Body of pancreas (tissue), 4 donors: ENCODE results near the gene BMERB1. TPM values are rescaled to one million over a fixed set of nuclear protein-coding genes. Genes with fewer than 3 reads are reported as not detected.
A peak's percentile ranks its signal among the peaks of the same experiment; 100 is the strongest.
"Not testable (repeated sequence)": the region's sequence is repeated elsewhere in the genome, so short reads cannot be mapped to it uniquely, and the experiment has no call there.

Experiments
- ATAC-seq: fragments of 150-250 bp; one replicate; pipeline ENCODE4 v1.9.1; 2016
- DNase-seq, 4 donors: peaks; one replicate each; pipeline ENCODE4 v3.0.0-alpha.2; 2019
- H3K27ac ChIP-seq, 4 donors: fragments of 200-600 bp; sonication (generic); 1 replicate in 3 of 4; 2 replicates in 1 of 4; pipeline versions ENCODE4 v1.5.1 to v1.6.1; 2016 to 2019; ENCODE audit warnings: mild to moderate bottlenecking in 1 of 4, mixed read lengths in 1 of 4, moderate library complexity in 1 of 4
- H3K27me3 ChIP-seq, 2 donors: fragments of 200-600 bp; sonication (generic); one replicate each; pipeline ENCODE4 v1.6.0; 2016; ENCODE audit warnings: mild to moderate bottlenecking in 1 of 2
- H3K36me3 ChIP-seq, 2 donors: fragments of 200-600 bp; sonication (generic); replicated peaks in 1 of 2; 2 replicates each; pipeline ENCODE4 v1.5.1; 2016; ENCODE audit warnings: low read depth in 2 of 2; ENCODE audit not compliant: insufficient read depth in 1 of 2
- H3K4me1 ChIP-seq: fragments of 200-600 bp; sonication (generic); one replicate; pipeline ENCODE4 v1.6.0; 2016
- H3K4me3 ChIP-seq, 2 donors: fragments of 200-600 bp; sonication (generic); 1 replicate in 1 of 2; 2 replicates in 1 of 2; pipeline ENCODE4 v1.5.1; 2016 to 2019
- H3K9me3 ChIP-seq, 3 donors: fragments of 200-600 bp; sonication (generic); 1 replicate in 2 of 3; 2 replicates in 1 of 3; pipeline ENCODE4 v1.5.1; 2016
- POLR2A ChIP-seq, 3 donors: fragments of 450-650 bp; IDR thresholded peaks; one replicate each; pipeline ENCODE4 v1.6.1; 2016; ENCODE audit warnings: antibody characterized with exemption in 3 of 3, mild to moderate bottlenecking in 2 of 3
- WGBS, 2 donors: methylation state at CpG; one replicate each; pipeline ENCODE4 v1.1.5; 2017; 5-methylcytosine and 5-hydroxymethylcytosine counted together
- intact Hi-C: fragments of 100-400 bp; cut with DNase I; formaldehyde crosslinking; loops from one replicate; pipeline ENCODE4 v1.15.1; 2023
- total RNA-seq, 2 donors: library from RNA; depleted of rRNA; stranded (reverse); fragments of >200 nt; gene quantifications; one replicate each; pipeline ENCODE4 v1.1.0, GENCODE V29; 2016
- TF ChIP-seq, protein P1 (sequence below), 7 experiments: fragments of 450-650 bp in 4 of 7; fragments of 200-600 bp in 3 of 7; sonication (generic) in 3 of 7; IDR thresholded peaks; one replicate each; pipeline ENCODE4 v1.5.1; 2016 to 2019; ENCODE audit warnings: antibody characterized with exemption in 7 of 7

BMERB1 gene
- total RNA-seq, 2 donors from 2014 or later = 8.9 to 22.3 TPM

DNA sequence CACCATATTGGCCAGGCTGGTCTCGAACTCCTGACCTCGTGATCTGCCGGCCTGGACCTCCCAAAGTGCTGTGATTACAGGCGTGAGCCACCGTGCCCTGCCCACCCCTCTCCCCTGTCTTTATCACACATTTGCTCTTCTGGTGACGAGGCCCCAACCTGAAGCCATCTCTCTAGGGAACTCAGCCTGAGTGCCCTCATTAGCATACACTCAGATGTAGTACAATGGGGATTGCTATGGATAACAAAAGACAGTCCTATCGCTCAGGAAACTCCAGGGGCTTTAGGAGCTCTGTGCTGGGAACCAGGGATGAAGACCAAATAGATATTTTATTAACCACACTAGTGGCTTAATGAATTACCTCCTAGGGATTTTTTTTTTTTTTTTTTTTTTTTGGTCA is 107.9 kb downstream of the BMERB1 start:
- peaks cover 11% of the 10 kb centered on the region for H3K4me1 ChIP-seq
- no peak overlapping the region for H3K27ac ChIP-seq
- H3K36me3 ChIP-seq = no peaks in the 10 kb centered on the region
- H3K9me3 ChIP-seq = no peaks in the 10 kb centered on the region
- TF ChIP-seq, protein P1, sequence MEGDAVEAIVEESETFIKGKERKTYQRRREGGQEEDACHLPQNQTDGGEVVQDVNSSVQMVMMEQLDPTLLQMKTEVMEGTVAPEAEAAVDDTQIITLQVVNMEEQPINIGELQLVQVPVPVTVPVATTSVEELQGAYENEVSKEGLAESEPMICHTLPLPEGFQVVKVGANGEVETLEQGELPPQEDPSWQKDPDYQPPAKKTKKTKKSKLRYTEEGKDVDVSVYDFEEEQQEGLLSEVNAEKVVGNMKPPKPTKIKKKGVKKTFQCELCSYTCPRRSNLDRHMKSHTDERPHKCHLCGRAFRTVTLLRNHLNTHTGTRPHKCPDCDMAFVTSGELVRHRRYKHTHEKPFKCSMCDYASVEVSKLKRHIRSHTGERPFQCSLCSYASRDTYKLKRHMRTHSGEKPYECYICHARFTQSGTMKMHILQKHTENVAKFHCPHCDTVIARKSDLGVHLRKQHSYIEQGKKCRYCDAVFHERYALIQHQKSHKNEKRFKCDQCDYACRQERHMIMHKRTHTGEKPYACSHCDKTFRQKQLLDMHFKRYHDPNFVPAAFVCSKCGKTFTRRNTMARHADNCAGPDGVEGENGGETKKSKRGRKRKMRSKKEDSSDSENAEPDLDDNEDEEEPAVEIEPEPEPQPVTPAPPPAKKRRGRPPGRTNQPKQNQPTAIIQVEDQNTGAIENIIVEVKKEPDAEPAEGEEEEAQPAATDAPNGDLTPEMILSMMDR (IDR thresholded peaks at IDR 0.05) = no peak
- TF ChIP-seq POLR2A (IDR thresholded peaks at IDR 0.05) = no peak
- H3K4me3 ChIP-seq = no peak overlapping the region
- DNase-seq (no peak), ATAC-seq (no peak)
- H3K27me3 ChIP-seq = no peaks in the 10 kb centered on the region
- 93 to 94% methylated on average over 7 of the region's 7 CpGs for WGBS, 2 donors
- intact Hi-C loops = loop anchor here (10.0 kb wide), 1 partner anchor 57 kb away; no protein-coding TSS in a partner anchor

DNA sequence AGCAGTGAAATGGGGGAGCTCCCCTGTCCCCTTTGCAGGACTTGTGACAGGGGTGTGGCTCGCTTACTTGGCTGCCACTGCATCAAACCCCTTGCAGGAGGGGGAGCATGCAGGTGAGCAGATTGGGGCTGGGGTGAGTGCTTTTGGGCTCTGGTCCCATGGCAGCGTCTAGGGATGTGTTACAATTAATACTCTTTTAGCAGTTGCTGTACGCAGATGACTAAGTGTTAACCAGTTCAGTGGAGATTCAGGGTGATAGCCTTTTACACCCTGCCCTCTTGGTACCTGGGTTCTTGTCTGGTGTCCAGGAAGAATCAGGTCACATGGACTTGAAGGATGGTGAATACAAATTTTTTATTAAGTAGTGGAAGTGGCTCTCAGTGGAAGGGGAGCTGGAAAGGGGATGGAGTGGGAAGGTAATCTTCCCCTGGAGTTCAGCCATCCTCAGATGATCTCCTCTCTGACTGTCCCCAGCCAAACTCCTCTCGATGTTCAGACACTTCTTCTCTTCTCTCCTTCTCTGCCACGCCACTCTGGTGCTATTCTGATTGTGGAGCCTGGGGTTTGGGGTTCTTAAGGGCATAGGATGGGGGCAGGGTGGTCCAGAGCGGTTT is 108.5 kb downstream of the BMERB1 start:
- no peaks in the 10 kb centered on the region for H3K36me3 ChIP-seq
- no peak for TF ChIP-seq POLR2A (IDR thresholded peaks at IDR 0.05)
- TF ChIP-seq, protein P1 (IDR thresholded peaks at IDR 0.05) = no peak
- 87 to 95% methylated on average over 4 to 5 of the region's 6 CpGs for WGBS, 2 donors
- ATAC-seq = no peak
- intact Hi-C loops = loop anchor here (10.0 kb wide), 1 partner anchor 58 kb away; no protein-coding TSS in a partner anchor
- no peak overlapping the region for H3K27ac ChIP-seq
- H3K4me3 ChIP-seq = no peak overlapping the region
- no peak for DNase-seq
- no peaks in the 10 kb centered on the region for H3K9me3 ChIP-seq
- peaks cover 11% of the 10 kb centered on the region for H3K4me1 ChIP-seq
- no peaks in the 10 kb centered on the region for H3K27me3 ChIP-seq

DNA sequence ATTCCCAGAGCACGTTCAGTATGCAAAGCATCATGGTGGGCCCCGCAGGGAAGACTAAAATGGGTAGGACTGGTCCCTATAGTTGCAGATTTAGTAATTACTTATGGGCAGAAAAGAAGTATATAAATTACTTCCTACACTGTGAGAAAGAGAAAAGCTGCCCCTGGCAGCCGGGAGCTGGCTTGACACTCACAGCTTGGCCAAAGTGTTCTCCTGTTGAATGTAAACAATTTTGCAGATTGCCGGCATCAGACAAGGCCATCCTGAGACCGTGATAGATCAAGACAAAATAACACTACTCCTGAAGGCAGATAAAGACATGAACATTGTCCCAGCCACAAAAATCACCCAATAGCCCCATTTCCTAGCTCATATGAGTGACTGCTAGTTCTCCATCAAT is 110.0 kb downstream of the BMERB1 start:
- peak in 2 of 4 donors; percentile 22 to 39 for DNase-seq
- TF ChIP-seq, protein P1 (IDR thresholded peaks at IDR 0.05) = no peak
- no peak for TF ChIP-seq POLR2A (IDR thresholded peaks at IDR 0.05)
- 31 to 45% methylated on average over 5 of the region's 5 CpGs for WGBS, 2 donors

DNA sequence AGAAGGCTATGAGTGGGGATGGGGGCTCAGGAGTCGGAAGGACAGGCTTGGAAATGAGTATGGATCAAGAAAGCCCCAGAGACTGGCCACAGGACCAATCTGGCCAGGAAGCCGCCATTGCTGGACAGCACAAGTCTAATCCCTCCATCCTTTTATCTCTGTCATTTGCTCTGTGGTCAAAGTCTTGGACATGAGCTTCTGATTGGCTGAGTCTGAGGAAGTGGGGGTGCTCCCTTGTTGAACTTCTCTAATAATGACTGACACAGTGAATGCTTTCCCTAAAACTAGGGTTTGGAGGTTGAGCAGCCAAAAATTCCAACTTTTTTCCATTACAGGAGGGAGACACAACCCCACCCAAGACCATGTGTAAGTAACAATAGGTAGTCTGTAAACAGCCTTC is 111.2 kb downstream of the BMERB1 start:
- H3K4me1 ChIP-seq = peaks cover 11% of the 10 kb centered on the region
- H3K9me3 ChIP-seq = no peaks in the 10 kb centered on the region
- intact Hi-C loops = loop anchor here (5.0 to 10.0 kb wide), 2 partner anchors 61 to 108 kb away; no protein-coding TSS in a partner anchor
- WGBS, 2 donors = 91 to 100% methylated on average over 2 of the region's 2 CpGs
- DNase-seq = no peak
- H3K36me3 ChIP-seq = no peaks in the 10 kb centered on the region
- H3K27me3 ChIP-seq = no peaks in the 10 kb centered on the region
- TF ChIP-seq, protein P1 (IDR thresholded peaks at IDR 0.05) = no peak
- no peak for TF ChIP-seq POLR2A (IDR thresholded peaks at IDR 0.05)
- no peak overlapping the region for H3K27ac ChIP-seq
- no peak for ATAC-seq
- no peak overlapping the region for H3K4me3 ChIP-seq

More for the DNA sequence above, 110.0 kb downstream of the BMERB1 start:
- intact Hi-C loops = loop anchor here (10.0 kb wide), 1 partner anchor 60 kb away; no protein-coding TSS in a partner anchor
- no peak for ATAC-seq
- Histone ChIP-seq H3K9me3 (no peaks in the 10 kb centered on the region), H3K4me3 (no peak overlapping the region), H3K36me3 (no peaks in the 10 kb centered on the region), H3K27me3 (no peaks in the 10 kb centered on the region), H3K4me1 (peaks cover 11% of the 10 kb centered on the region), H3K27ac (peak overlapping the region in 1 of 4 donors; percentile 20)

DNA sequence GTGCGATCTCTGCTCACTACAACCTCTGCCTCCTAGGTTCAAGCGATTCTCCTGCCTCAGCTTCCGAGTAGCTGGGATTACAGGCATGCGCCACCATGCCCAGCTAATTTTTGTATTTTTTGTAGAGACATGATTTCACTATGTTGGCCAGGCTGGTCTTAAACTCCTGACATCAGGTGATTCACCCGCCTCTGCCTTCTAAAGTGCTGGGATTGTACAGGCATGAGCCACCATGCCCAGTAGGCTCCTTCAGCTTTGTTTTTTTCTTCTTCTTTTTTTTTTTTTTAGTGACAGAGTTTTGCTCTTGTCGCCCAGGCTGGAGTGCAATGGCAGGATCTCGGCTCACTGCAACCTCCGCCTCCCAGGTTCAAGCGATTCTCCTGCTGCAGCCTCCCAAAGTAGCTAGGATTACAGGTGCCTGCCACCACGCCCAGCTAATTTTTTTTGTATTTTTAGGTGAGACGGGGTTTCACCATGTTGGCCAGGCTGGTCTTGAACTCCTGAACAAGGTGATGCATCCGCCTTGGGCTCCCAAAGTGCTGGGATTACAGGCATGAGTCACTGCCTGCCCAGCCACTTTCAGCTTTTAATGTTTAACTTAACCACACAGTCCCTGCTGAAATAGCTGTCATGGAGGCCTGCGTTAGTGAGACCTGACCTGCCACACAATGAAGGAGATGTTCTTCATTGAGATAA is 112.8 kb downstream of the BMERB1 start:
- H3K4me3 ChIP-seq, H3K9me3 ChIP-seq, DNase-seq, H3K27ac ChIP-seq, ATAC-seq, H3K36me3 ChIP-seq, H3K27me3 ChIP-seq: not testable (repeated sequence)
- intact Hi-C loops = loop anchor here (5.0 to 10.0 kb wide), 2 partner anchors 62 to 110 kb away; no protein-coding TSS in a partner anchor
- WGBS, 2 donors = 96 to 98% methylated on average over 13 of the region's 13 CpGs
- H3K4me1 ChIP-seq = peaks cover 11% of the 10 kb centered on the region
